HG02588 (cell line): ENCODE results near the gene PIK3CA.
"Not testable (repeated sequence)": the region's sequence is repeated elsewhere in the genome, so short reads cannot be mapped to it uniquely, and the experiment has no call there.

ENCODE experiments used
- ATAC-seq: cut with Tn5 transposase; IDR thresholded peaks from one replicate; pipeline ENCODE4 v1.9.1; 2021; ENCODE audit warnings: mild to moderate bottlenecking, moderate library complexity; ENCODE audit not compliant: unreplicated experiment

The PIK3CA gene

GRCh38 chr3:179147873-179148615 is at the start of gene PIK3CA:
Gene PIK3CA, plus strand, starts transcription at chr3:179148357. Its CDS starts 50,469 bp downstream, at chr3:179198826.
- ATAC-seq = peak; percentile 68

DNA sequence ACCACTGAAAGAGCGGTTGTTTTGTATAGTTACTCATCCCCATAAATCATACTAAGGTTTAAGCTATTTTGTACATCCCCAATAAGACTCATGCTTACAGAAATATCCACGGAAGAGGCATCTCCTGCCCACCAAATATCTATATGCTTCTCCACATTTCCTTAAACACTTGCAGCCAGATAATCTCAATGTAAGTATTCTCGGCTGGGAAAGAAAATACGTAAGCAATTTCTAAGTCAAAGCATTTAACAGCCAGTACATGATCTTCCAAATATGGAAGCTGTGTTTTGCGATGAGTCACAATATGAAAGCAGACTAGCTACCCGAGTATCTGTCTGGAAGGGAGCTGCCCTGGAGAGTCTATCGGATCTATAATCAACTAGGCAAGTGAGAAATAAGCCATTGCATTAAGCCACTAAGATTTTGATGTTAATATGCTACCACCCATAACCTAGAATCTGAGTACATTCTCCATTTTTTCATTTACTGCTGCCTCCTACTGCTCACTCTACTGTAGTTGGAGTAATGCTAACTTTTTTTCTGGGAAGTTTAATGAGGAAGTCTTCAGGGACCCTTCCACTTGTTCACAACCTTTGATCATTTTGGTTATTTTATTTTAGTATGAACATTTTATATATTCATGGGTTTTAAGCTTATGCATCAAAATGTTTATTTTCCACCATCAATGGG is 49.6 kb upstream of the PIK3CA start:
- no peak for ATAC-seq

DNA sequence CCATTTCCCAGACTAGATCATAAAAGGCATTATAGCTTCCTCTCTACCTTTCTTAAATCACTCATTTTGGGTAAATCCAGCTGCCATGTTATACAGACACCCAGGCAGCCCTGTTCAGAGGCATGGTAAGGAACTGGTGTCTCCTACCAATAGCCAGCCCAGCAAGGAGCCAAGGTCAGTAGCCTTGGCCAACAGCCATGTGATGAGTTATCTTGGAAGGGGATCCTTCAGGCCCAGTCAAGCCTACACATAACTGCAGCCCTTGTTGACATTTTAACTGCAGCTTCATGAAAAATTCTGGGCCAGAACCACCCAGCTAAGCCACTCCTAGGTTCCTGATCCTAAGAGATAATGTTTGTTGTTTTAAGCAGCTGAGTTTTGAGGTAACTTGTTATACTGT is 47.5 kb upstream of the PIK3CA start:
- no peak for ATAC-seq

DNA sequence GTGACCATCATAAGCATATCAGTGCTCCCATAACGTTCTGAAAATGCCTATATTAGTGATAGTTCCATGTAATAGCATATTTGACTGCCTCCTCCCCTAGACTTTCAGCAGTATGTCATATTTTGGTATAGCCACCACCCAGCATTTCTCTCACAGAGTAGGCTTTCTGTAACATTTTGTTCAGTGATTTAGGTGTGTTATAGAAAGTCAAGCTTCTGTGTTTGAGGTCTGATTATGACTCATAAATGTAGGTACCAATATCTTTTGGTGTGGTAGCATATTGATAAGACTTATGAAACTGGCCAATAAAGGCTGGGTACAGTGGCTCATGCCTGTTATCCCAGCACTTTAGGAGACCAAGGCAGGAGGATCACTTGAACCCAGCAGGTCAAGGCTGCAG is 42.3 kb upstream of the PIK3CA start:
- no peak for ATAC-seq

DNA sequence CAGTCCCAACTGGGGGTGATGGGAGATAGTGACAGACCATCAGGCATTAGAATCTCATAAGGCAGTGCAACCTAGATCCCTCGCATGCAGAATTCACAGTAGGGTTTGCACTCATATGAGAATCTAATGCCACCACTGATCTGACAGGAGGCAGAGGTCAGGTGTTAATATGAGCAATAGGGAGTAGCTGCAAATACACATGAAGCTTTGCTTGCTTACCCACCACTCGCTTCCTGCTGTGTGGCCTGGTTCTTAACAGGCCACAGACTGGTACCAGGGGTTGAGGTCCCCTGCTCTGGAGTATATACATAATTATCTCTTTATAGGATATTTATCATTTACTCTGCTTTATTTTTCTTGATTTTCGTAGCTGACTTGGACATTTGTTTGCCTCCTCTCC is 40.5 kb upstream of the PIK3CA start:
- no peak for ATAC-seq

- ATAC-seq = no peak
These were observed 40.1 kb upstream of the PIK3CA start for GRCh38 chr3:179108086-179108485.

- no peak for ATAC-seq
These were observed 34.3 kb upstream of the PIK3CA start for GRCh38 chr3:179113903-179114302.

GRCh38 chr3:179115444-179115843 is 32.7 kb upstream of the PIK3CA start:
- not testable (repeated sequence) for ATAC-seq

DNA sequence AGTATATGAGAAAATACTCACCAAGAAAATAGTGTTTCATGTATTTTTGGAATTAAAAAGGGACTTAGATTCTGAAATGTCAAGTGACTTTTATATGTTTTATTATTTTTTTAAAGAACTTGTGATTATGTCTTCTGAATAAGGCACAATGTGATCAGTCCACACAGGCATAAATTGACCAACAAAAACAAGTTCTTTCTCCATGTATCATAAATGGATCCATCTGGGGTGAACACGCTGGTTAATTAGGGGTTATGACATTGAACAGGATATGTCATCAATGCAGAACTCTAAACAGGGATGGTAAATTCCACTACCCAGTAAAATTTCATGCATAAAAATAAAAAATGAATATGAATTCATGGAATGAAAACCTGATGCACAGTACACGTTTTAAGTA is 31.3 kb upstream of the PIK3CA start:
- no peak for ATAC-seq

GRCh38 chr3:179132191-179132890 is 15.8 kb upstream of the PIK3CA start:
- not testable (repeated sequence) for ATAC-seq

GRCh38 chr3:179133575-179133974 is 14.6 kb upstream of the PIK3CA start:
- no peak for ATAC-seq

GRCh38 chr3:179136195-179136594 is 12.0 kb upstream of the PIK3CA start:
- no peak for ATAC-seq

DNA sequence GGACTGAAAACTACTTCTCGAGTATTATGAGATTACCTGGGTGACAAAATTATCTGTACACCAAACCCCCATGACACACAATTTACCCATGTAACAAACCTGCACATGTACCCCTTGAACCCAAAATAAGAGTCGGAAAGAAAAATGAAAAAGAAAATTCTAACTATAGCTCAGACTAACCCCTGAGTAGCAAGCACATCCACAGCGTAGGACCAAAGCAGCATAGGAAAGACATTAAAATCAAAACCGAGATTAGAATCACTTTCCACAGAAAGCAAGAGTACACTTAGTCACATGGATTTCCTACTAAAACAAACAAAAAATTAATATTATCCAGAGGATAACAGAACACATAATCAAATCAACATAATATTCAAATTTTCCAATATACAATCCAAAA is 6.3 kb upstream of the PIK3CA start:
- ATAC-seq = no peak

DNA sequence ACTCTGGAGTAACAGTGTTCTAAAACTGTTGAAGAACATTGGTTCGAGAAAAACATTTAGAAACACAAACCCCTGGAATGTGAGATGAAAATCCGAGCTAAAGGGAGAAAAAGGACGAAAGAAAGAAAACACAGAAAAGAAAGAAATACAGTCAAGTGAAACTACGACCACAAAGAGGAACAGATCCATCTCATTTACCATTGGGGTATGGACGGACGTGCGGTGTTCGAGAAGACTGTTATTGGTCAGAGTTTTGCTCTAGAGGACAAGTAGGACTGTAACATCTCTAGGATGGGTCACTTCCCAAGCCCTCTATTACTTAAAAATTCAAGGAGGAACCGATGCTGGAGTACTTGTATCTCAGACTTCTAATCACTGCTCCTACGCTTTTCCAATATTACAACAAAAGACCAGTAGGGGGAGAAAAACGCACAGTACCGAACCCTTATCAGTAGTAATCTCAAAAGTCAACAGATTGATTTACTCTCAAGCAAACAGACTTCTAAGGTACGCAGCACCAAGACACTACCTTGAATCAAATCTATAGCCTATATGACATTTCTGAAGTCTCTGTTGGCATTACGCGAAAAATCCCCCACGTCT is 1.1 kb upstream of the PIK3CA start:
- ATAC-seq = peak; percentile 19

- peak; percentile 30 for ATAC-seq
These were observed 664 bp upstream of the PIK3CA start for GRCh38 chr3:179147514-179147872.

- peak; percentile 23 for ATAC-seq
These were observed 654 bp downstream of the PIK3CA start for GRCh38 chr3:179148616-179149405.

DNA sequence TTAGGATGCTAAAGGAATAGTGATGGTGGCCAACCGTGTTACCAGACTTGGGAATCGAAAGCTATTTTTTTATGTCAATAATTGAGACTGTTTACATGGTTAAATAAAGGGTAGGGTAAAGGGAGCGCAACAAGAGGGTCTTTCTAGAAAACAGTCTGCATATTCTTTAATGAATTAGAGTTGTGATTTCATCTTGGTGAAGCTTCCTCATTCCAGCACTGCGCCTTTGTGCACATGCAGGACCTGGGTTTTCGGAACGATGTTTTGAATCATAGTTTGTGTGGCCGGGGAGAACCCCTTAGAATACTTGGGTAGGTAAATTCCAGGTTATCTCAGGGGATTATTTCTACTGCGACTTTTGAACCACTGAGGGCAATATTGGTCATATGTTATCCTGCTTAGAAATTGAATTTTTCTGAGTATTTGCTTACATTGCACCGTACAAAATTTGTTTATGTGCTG is 1.3 kb downstream of the PIK3CA start:
- ATAC-seq = peak; percentile 28

GRCh38 chr3:179149951-179150350 is 1.8 kb downstream of the PIK3CA start:
- no peak for ATAC-seq

GRCh38 chr3:179150610-179151009 is 2.5 kb downstream of the PIK3CA start:
- ATAC-seq = no peak

DNA sequence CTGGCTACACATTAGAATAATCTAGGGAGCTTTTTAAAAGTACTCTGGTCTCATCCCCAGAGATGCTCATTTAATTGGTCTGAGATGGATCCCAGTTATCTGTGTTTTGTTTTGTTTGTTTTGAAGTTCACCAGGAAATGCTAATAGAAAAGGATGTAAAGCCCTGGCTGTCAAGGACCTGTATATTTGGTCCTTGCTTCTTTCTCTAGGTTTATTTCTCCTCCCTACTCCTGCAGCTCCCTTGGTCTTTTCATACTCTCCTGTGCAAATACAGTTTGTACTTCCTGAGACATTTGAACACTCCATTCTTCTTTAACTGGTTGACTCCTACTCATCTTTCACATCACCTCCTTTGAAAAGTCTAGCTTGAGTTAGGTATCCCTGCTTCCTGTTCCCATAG is 3.3 kb downstream of the PIK3CA start:
- no peak for ATAC-seq

DNA sequence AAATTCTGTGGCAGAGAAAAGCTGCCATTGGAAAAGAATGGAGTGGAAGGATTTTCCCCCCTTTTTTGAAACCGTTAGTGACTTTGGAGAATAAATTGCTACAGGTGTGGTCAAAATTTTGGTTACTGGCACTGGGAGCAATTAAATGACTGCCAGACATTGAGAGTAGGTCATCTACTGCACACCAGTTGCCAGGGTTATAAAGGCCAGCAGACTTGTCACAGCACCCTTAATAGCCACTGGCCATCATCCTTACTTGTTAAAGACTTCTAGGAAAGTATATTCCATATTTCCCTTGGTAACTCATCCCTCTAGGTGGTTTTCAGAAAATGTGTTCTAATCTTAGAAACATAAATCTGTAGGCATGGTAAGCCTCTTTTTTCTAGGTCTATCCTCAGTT is 8.0 kb downstream of the PIK3CA start:
- ATAC-seq = no peak
